A549 treated with CORT108297 at 1 μM for 4 hours (cell line): Measurements from ENCODE around the gene E2F8. TPM values are rescaled to one million over a fixed set of nuclear protein-coding genes. Genes with fewer than 3 reads are reported as not detected.

Source experiments
- total RNA-seq: library from RNA; stranded (reverse); fragments of 200-300 nt; extraction: Qiagen RNA extraction; gene quantifications from 5 replicates; pipeline ENCODE4 v1.2.3, GENCODE V29; 2022

E2F8 gene, protein sequence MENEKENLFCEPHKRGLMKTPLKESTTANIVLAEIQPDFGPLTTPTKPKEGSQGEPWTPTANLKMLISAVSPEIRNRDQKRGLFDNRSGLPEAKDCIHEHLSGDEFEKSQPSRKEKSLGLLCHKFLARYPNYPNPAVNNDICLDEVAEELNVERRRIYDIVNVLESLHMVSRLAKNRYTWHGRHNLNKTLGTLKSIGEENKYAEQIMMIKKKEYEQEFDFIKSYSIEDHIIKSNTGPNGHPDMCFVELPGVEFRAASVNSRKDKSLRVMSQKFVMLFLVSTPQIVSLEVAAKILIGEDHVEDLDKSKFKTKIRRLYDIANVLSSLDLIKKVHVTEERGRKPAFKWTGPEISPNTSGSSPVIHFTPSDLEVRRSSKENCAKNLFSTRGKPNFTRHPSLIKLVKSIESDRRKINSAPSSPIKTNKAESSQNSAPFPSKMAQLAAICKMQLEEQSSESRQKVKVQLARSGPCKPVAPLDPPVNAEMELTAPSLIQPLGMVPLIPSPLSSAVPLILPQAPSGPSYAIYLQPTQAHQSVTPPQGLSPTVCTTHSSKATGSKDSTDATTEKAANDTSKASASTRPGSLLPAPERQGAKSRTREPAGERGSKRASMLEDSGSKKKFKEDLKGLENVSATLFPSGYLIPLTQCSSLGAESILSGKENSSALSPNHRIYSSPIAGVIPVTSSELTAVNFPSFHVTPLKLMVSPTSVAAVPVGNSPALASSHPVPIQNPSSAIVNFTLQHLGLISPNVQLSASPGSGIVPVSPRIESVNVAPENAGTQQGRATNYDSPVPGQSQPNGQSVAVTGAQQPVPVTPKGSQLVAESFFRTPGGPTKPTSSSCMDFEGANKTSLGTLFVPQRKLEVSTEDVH
- 5.5 to 6.8 TPM (median 6.2 TPM) in 5 replicates for total RNA-seq

DNA sequence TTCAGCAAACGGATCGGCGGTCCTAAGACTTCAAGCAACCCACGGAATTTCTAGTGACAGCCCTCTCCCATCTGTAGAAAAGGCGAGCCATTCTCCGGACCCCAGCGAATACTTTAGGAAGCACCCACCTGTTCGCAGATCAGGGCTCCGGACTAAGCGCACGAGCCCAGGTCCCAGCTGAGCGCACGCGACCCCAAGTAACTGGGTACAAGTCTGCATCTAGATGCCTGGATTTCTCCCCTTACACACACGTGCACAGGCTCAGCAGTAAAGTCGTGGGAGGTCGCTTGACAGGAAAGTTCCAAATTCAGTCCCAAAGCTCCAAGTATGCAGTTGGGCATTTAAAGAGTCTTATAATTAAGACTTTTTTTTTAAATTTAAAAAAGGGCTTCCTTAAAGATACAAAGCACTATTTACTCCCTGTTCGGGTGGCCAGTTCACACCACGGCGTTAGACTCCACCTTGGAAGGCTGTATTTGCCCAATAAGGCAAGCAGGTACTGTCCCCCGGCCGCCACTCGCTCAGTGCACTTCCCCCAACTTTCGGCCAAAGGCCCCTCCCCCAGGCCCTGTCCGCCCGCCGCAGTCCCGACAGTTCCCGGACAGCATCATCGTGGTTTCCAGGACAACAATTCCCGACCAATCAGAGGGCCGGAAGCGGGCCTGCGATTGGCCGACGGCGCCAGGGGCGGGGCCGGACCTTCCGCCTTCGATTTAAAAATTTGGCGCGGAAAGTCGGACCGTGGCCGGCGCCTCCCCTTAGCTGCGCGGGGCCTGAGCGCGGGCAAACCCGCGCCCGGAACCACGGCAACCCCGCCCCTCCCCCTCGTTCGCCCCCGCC, at the start of gene E2F8:
TSS of gene E2F8 (minus strand) at position 526 of the 840 bp plus-strand sequence. CDS start 824 bp downstream, outside the sequence.

DNA sequence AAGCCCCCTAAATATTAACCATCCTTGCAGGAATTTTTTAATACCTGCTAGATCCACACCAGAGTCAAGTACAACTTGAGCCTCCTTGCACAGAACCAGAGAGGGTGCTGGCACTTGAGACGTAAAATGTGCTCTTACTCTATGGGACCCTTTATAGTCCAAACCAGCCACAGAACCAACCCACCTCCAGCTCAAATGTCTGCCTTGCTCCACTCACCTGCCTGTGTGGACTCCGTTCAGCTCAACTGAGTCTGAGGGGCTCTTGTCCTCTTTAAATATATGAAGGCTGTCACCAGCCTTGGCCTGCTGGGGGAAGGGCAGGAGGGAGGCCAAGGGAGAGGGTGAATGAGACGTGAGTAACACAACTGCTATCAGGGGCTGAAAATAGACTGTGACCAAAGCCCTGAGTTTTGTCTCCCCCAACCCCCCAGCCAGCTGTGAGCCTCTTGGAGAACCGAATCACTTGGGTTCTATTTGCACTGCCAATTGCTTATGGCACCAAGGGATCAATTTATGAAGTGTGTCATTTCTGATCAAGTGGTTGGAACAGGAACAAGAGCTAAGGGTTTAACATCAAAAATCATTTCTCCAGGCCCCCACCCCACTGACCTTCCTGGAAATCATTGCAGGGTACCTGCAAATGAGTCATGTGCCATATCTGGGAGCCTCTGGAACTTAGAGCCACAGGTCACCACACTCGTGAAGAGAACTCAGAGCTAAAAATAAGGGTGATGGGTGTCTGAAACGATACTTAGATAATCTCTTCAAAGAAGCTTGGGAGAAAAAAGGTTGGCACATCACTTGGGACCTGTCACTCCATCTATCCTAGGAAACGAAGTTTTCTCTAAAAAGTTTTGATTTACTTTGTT, 38.8 kb downstream of the E2F8 start, which contains the start of gene CSRP3:
TSS of gene CSRP3 (minus strand) at position 247 of the 869 bp plus-strand sequence. CDS start 9,535 bp downstream, outside the sequence.

Other genes with a start within 250 kb of the E2F8 start
- gene MRGPRX2, start 180.2 kb downstream of the E2F8 start, total RNA-seq = not detected in 5 replicates
- 15.3 to 18.3 TPM (median 17.2 TPM) in 5 replicates for gene ZDHHC13, start 123.8 kb downstream of the E2F8 start, total RNA-seq
- gene CSRP3, start 39.0 kb downstream of the E2F8 start, total RNA-seq = not detected in 5 replicates